ENCODE results near the gene PIMREG.
A peak's percentile ranks its signal among the peaks of the same experiment; 100 is the strongest.

The PIMREG gene
- 1.6 to 15.1 (median 6.5) reads per million in 18 experiments for total RNA-seq

DNA sequence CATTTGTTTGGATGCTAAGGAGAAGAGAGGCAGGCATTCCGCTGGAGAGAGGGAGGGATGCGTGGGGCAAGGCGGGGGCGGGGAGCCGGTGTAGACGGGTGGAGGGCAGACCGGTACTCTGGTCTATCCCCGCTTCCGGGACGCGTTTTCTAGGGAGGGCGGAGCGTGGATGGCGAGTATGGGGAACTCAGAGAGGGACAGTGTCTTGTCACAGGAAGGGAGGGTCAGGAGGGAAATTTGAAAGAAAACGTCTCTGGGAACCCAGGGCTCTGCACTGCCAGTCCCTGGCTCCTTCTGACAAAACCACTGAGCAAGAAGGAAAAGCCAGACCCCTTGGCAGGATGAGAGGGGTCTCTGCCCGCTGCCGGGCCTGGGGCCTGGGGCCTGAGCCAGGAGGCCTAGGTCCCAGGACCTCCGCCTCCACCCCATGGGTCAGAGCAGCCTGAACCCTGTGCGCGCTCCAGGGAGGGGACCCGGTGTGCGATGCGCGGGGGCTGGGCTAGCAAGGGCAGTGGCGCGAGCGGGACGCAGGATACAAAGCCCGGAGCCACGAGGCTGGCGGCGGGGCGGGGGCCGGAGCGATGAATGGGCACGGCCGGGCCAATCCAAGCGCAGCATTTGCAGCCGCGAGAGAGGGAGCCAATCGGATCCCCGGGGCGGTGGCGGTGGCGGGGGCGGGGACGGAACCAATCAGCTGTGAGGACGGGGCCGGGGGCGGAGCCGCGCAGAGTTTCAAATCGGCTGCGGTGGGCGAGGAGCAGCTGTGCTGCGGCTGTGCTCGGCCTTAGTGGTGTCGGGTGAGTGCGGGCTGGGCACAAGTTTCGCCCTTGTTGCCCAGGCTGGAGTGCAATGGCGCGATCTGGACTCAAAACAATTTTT is at the start of gene PIMREG:
Gene PIMREG, plus strand, starts transcription at position 764 of the 879 bp plus-strand sequence. CDS start 656 bp downstream, outside the sequence.
- peak; percentile 94 for DNase-seq

- no peak for DNase-seq
Observed at GRCh38 chr17:6398955-6399354, 45.3 kb upstream of the PIMREG start.

- DNase-seq = no peak
Observed at GRCh38 chr17:6402258-6402657, 42.0 kb upstream of the PIMREG start.

GRCh38 chr17:6408276-6408675 is 36.0 kb upstream of the PIMREG start:
- no peak for DNase-seq

- no peak for DNase-seq
Observed at GRCh38 chr17:6408735-6409134, 35.5 kb upstream of the PIMREG start.

DNA sequence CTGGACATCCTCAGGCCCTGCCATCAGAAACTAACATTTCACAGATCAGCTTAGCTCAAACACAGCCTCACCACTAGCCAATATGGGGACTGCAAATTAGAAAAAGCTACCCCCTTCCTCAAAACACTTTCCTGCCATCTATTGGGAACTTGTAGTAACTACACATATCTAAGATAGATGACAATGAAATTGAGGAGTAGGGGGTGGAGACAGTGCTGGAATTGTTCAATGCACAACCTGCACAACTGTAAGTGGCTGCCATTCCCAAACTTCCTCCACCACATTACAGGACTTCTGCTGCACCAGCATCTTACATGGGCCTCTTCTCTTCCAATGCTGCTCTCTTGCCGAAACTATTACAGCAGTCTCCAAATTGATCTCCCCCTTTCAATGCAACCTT is 31.2 kb upstream of the PIMREG start:
- peak; percentile 6 to 23 for DNase-seq

DNA sequence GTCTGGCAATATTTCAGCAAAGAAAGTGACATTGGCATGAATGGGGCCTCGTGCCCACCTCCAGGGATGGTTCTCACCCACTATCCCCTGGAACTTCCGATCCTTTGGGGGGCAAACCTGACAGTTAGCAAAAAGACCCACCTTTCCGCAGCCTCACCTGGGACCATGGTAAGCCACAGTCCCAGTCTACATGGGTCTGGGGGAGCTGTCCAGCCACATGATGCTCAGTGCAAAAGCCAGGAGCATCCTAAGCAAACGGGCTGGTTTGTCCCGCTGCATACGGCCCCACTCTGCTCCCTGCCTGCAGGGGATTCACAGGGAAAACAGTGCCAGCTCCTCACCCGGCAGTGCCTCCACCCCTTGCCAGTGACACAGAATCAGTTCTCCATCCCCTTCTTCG is 28.6 kb upstream of the PIMREG start:
- no peak for DNase-seq

- peak; percentile 12 to 49 for DNase-seq
Observed at GRCh38 chr17:6420173-6420641, 24.0 kb upstream of the PIMREG start.

DNA sequence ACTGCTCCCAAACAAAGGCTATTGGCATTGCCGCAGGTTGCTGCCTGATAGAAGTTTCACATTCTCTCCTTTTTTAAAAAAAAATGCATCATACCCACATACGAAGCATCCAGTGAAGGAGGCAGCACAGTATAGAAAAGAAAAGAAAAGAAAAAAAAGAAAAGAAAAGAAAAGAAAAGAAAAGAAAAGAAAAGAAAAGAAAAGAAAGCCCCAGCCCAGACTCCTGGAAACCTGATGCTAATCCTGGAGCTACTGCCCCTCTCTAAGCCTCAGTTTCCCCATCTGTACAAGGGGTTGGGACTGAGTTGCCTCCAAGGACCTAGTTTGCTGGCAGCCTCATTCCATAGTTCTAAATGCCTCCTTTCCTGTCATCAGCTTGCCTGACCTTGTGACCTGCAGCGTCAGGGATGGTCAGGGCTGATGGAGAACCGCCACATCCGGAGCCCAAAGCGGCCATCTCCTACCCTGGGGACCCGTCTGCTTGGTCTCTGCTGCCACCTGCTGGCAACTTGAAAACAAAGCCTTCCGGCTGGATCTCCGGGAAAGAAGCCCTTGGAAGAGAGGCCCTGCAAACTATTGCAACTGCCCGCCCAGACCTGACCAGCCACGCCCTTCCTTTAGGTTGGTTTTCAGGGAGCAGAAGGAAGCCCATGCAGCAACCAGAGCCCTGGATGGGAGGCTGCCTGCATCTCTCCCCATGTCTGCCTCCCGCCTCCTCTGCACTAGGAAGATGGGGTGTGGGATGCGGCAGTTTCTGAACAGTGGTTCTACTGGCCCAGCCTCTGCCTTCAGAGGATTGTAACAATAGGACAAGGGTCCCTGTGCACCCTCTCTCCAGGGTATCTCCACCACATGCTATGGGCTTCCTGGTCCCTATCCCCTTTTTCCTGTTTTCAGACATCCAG is 22.3 kb upstream of the PIMREG start:
- peak; percentile 85 to 87 for DNase-seq

DNA sequence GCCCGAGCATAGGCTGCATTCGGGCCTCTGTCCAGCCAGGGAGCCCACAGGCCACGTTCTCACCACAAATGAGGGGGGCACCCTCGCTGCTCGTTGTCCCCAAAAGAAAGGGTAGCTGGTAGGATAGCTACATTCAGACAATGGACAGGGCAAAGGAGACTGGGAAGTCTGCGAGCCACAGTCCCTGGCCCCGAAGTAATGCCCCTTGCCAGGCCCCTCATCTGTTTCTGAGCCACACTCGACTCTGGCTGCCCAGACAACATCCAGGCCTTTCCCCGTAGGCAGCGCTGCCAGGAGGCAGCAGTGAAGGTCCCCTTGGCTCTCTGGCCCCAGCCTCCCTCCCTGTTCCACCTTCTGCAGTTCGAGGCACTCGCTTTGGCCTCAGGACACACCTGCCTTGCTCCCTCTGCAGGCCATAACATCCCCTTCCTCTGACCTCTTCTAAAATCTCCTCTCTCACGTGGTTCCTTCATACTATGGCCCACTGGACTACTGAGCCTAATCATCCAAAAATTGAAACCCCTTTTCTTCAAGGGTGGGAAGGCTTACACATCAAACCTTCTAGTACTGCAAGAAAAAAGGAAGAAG is 21.5 kb upstream of the PIMREG start:
- no peak for DNase-seq

DNA sequence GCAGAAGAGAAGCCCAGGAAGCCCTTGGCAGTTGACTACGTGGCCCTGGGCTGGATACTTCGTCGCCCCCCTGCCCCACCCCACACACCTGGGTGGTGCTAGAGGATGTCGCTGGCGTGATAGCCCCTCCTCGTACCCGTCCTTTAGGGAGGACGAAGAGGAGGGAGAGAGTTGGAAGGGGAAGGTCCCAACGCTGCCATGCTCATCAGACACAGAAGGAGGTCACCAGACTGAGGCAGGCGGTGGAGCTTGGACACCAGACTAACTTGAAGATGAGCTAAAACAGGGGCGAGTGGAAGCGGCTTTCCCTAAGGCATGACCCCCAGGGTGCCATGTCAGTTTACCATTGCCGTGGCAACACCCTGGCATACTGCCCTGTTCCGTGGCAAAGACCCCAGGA is 20.3 kb upstream of the PIMREG start:
- no peak for DNase-seq

GRCh38 chr17:6425407-6425806 is 18.8 kb upstream of the PIMREG start:
- DNase-seq = no peak

- no peak for DNase-seq
Observed at GRCh38 chr17:6426356-6427101, 17.7 kb upstream of the PIMREG start.

DNA sequence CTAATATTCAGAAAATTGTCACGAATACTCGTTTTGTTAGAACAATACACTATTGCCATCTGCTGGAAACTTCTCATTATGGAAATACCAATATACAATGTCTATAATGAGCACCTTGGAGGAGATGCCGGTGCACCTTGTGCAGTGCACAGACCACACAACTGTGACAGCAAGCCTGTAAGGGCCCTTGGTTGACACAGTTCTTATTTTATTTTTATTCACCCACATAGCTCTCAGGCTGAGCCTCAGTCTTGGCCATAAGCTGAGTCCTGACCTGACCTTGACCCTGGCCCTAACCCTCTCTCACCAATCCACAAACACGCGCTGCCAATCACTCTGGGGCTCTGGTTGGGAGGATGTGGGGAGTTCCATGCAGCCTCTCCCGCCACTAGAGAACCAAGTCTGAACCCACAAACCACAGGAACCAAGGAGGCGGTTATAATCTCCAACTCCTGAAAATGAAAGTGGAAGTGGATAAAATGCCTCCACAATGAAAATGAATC is 16.9 kb upstream of the PIMREG start:
- DNase-seq = peak; percentile 55 to 63

- no peak for DNase-seq
Observed at GRCh38 chr17:6428207-6428965, 15.9 kb upstream of the PIMREG start.

- no peak for DNase-seq
Observed at GRCh38 chr17:6429266-6429665, 15.0 kb upstream of the PIMREG start.

DNA sequence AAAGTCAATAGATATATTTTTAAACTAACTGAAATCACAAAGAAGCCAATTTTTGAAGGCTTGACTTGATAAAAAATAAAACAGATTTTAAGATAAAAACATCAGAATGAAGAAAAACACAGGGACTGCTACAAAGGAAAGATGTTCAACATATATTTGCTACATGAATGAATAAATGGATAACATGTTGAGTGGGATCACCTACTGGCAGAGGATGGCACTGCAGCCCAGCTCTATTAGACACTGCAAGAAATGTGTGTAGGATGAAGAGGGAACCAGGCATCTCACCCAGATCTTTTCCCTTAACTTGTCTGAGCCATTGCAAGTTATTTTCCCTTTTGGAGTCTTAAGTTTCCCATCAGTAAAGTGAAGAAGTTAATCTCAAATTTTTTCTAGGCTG is 13.5 kb upstream of the PIMREG start:
- peak; percentile 25 to 27 for DNase-seq

DNA sequence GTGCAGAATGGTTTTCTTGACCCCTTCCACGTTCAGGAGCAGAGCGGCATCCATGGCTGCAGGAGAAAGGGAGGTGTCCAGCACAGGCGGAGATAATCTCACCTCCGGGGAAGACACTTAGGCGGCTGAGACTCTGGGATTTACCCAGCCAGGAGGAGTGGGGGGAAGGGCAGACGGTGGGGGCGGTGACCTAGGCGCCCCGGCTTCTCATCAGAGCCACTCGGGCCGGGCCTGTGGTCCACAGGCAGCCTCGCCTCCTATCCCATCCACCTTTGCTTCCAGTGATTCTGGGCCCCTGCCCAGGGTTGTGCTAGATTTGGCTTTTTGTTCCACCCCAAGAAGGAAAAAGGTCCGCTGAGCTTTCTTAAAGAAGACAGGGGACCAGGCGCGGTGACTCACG is 9.2 kb upstream of the PIMREG start, which contains the start of gene AIPL1:
Gene AIPL1, minus strand, starts transcription at position 71 of the 400 bp plus-strand sequence. Its CDS starts 17 bp downstream, at position 54.
- DNase-seq = no peak

GRCh38 chr17:6435968-6436367 is 8.3 kb upstream of the PIMREG start:
- DNase-seq = peak; percentile 74 to 78

DNA sequence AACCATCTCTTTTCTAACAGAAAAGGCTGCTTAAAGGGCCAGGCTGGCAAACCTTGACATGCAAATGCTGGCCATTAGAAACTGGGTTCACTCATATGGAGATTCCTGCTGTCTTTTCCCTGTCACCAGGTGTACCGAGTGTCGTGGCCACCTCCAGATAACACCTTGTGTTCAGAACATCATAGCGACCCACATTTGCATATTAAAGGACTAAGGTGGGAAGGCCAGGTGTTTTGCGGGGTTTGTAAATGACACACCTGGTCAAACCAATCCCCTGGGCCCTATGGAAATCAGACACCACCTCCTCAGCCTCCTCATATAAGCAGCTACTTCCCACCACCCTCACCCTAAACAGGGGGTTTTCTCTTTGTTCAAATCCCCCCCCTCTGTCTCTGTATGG is 6.8 kb upstream of the PIMREG start:
- DNase-seq = no peak

- no peak for DNase-seq
Observed at GRCh38 chr17:6437956-6438355, 6.3 kb upstream of the PIMREG start.
